DMS53 treated with DMSO at 0.1 percent for 48 hours (cell line): ENCODE data around the gene PSMB9.

Experiments
- DNase-seq: peaks from one replicate; lab custom pipeline; 2025; ENCODE audit not compliant: unreplicated experiment; lab: John Stamatoyannopoulos, UW

Gene PSMB9

DNA sequence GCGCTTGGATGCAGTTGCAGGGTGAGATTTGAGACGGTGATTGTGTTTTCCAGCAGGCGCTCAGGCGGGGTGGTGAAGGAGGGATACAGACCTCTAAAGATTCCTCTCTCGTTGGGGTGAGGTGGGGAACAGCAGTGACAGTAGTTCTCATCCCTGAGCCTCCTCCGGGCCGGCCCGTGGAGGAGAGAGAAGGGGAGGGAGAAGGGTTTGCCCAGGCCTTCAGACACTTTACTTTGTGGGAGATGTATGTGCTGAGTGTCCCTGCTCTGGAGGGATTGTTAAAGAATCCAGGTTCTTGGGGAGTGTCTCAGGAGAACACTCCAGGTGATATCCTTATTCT is 41.0 kb downstream of the PSMB9 start:
- DNase-seq = no peak

- no peak for DNase-seq
Observed at GRCh38 chr6:32903952-32904351, 50.0 kb downstream of the PSMB9 start.

DNA sequence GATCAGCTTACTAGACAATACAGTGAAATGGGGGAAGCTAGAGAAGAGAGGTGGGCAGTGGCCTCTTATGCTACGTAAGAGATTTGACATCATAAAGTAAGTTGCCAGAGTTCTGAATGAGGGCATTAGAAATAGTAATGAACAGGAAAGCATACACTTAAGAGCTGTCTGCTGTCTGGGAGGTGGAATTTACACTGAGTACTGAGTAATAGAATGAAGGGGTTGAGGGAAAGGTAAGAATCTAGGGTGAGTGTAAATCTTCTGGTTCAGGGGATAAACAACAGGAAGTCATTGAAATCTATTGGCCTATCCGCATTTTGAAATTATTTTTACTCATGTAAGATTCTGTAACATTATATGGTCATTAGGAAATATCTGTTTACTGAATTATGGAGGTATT is 51.1 kb downstream of the PSMB9 start:
- no peak for DNase-seq

- no peak for DNase-seq
Observed at GRCh38 chr6:32906539-32906938, 52.5 kb downstream of the PSMB9 start.

DNA sequence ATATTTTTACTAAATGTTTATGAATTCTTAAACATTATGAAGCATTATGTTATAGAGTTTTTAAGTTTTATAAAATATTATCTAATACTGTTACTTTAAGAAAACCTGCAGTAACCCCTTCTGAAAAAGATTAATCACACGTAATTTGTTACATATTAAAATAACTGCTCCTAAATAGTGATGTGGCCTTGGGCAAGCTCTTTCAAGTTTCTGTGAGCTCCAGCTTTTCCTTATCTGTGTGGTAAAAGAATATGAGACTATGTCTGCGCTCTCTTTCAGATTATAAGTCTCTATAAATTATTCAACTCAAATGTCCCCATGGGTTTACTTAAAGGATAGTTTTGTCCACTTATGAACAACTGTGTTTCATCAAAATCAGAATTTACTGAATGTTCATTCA is 54.9 kb downstream of the PSMB9 start:
- no peak for DNase-seq
